Lower leg skin (tissue), 3 donors: ENCODE measurements around the gene EEIG2.

Experiments used
- CTCF ChIP-seq, 3 donors: fragments of 450-650 bp; IDR thresholded peaks; one replicate each; pipeline ENCODE4 v1.5.1; 2016; ENCODE audit warnings: antibody characterized with exemption in 3 of 3, mild to moderate bottlenecking in 3 of 3, moderate library complexity in 2 of 3
- POLR2A ChIP-seq, 2 donors: fragments of 450-650 bp; IDR thresholded peaks; one replicate each; pipeline ENCODE4 v1.6.1; 2016 to 2017; ENCODE audit warnings: antibody characterized with exemption in 2 of 2, mild to moderate bottlenecking in 1 of 2, moderate library complexity in 1 of 2

- no peak for TF ChIP-seq CTCF (IDR thresholded peaks at IDR 0.05)
- TF ChIP-seq POLR2A (IDR thresholded peaks at IDR 0.05), result no peak
Measured at GRCh38 chr1:108605633-108606032, 45.7 kb downstream of the EEIG2 start.
